Measurements from ENCODE around the gene C18orf63.

DNA sequence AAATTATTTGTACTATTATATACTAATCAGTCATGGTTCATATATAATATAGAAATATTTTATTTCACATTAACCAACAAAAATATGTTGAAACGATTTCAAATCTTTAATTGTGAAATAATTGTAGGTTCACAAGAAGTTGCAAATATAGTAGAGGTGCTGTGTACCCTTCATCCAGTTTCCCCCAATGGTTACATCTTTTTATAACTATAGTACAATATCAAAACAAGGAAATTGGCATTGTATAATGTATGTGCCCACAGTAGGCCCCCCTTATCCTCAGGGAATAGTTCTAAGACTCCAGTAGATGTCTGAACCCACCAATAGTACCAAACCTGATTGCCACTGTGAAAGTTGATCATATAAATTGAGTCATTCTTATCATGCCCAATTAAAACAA is 16.5 kb upstream of the C18orf63 start:
- TF ChIP-seq, protein P1, sequence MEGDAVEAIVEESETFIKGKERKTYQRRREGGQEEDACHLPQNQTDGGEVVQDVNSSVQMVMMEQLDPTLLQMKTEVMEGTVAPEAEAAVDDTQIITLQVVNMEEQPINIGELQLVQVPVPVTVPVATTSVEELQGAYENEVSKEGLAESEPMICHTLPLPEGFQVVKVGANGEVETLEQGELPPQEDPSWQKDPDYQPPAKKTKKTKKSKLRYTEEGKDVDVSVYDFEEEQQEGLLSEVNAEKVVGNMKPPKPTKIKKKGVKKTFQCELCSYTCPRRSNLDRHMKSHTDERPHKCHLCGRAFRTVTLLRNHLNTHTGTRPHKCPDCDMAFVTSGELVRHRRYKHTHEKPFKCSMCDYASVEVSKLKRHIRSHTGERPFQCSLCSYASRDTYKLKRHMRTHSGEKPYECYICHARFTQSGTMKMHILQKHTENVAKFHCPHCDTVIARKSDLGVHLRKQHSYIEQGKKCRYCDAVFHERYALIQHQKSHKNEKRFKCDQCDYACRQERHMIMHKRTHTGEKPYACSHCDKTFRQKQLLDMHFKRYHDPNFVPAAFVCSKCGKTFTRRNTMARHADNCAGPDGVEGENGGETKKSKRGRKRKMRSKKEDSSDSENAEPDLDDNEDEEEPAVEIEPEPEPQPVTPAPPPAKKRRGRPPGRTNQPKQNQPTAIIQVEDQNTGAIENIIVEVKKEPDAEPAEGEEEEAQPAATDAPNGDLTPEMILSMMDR (IDR thresholded peaks at IDR 0.05; ENCODE audit: insufficient read depth, low read length), result no peak
- no peak for TF ChIP-seq GABPA (IDR thresholded peaks at IDR 0.05; ENCODE audit: low read depth)
- TF ChIP-seq POLR2AphosphoS5 (IDR thresholded peaks at IDR 0.05; ENCODE audit: low read depth), result no peak
- TF ChIP-seq, protein P2, sequence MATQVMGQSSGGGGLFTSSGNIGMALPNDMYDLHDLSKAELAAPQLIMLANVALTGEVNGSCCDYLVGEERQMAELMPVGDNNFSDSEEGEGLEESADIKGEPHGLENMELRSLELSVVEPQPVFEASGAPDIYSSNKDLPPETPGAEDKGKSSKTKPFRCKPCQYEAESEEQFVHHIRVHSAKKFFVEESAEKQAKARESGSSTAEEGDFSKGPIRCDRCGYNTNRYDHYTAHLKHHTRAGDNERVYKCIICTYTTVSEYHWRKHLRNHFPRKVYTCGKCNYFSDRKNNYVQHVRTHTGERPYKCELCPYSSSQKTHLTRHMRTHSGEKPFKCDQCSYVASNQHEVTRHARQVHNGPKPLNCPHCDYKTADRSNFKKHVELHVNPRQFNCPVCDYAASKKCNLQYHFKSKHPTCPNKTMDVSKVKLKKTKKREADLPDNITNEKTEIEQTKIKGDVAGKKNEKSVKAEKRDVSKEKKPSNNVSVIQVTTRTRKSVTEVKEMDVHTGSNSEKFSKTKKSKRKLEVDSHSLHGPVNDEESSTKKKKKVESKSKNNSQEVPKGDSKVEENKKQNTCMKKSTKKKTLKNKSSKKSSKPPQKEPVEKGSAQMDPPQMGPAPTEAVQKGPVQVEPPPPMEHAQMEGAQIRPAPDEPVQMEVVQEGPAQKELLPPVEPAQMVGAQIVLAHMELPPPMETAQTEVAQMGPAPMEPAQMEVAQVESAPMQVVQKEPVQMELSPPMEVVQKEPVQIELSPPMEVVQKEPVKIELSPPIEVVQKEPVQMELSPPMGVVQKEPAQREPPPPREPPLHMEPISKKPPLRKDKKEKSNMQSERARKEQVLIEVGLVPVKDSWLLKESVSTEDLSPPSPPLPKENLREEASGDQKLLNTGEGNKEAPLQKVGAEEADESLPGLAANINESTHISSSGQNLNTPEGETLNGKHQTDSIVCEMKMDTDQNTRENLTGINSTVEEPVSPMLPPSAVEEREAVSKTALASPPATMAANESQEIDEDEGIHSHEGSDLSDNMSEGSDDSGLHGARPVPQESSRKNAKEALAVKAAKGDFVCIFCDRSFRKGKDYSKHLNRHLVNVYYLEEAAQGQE (IDR thresholded peaks at IDR 0.05; ENCODE audit: insufficient replicate concordance, low read depth), result no peak
- TF ChIP-seq SPI1 (IDR thresholded peaks at IDR 0.05; ENCODE audit: borderline replicate concordance, low read depth), result no peak

Measured in HL-60 (cell line).